A549 (cell line): ENCODE data around the gene ACP3. TPM values are rescaled to one million over a fixed set of nuclear protein-coding genes. Genes with fewer than 3 reads are reported as not detected.
"Not testable (repeated sequence)": the region's sequence is repeated elsewhere in the genome, so short reads cannot be mapped to it uniquely, and the experiment has no call there.

Source experiments
- ATAC-seq, 2 experiments: fragments of 200-7000 bp in 1 of 2; fragments of >200 bp in 1 of 2; cut with Nextera tagmentation in 1 of 2; cut with Tn5 transposase in 1 of 2; 3 replicates each; pipeline versions ENCODE4 v1.8.0 to v1.9.1; 2018 to 2020; ENCODE audit warnings: mild to moderate bottlenecking in 1 of 2, moderate library complexity in 1 of 2
- CTCF ChIA-PET: fragments of 300-600 bp; sonication (Branson Sonifier 250); formaldehyde crosslinking; extraction: SDS; loops from one replicate; lab custom pipeline; 2021; ENCODE audit warnings: antibody characterized with exemption, inconsistent platforms; lab: Yijun Ruan, JAX
- POLR2A ChIA-PET: fragments of 350-600 bp; formaldehyde crosslinking; extraction: SDS; loops from one replicate; lab custom pipeline; 2021; ENCODE audit warnings: antibody characterized with exemption, inconsistent platforms; lab: Yijun Ruan, JAX
- DNase-seq, 2 experiments: peaks; one replicate each; pipeline versions ENCODE4 v3.0.0 to v3.0.0-alpha.2; 2011 to 2016; ENCODE audit warnings: low read depth in 1 of 2, low spot score in 1 of 2
- FAIRE-seq: peaks from 2 replicates; lab custom pipeline; 2011; peaks lifted over from hg19 to GRCh38; lab: Jason Lieb, UNC
- H3K27ac ChIP-seq, 2 experiments: fragments of >200 bp; sonication (Bioruptor Twin); formaldehyde crosslinking; 3 replicates each; pipeline ENCODE4 v1.5.1; 2016 to 2017
- H3K4me1 ChIP-seq: fragments of >200 bp; sonication (Bioruptor Twin); formaldehyde crosslinking; 3 replicates; pipeline ENCODE4 v1.6.1; 2016
- H3K4me2 ChIP-seq: fragments of >200 bp; sonication (Bioruptor Twin); formaldehyde crosslinking; 3 replicates; pipeline ENCODE4 v1.6.1; 2016
- H3K4me3 ChIP-seq: fragments of >200 bp; sonication (Bioruptor Twin); formaldehyde crosslinking; 3 replicates; pipeline ENCODE4 v1.5.1; 2016
- H3K9me3 ChIP-seq: fragments of >200 bp; sonication (Bioruptor Twin); formaldehyde crosslinking; 3 replicates; pipeline ENCODE4 v1.6.1; 2016
- CBX8 ChIP-seq: fragments of 200-600 bp; sonication (generic); IDR thresholded peaks from 2 replicates; pipeline ENCODE4 v1.6.1; 2016
- CEBPB ChIP-seq, 2 experiments: fragments of >200 bp in 1 of 2; sonication (Bioruptor Twin) in 1 of 2; formaldehyde crosslinking in 1 of 2; IDR thresholded peaks; 2 replicates each; pipeline ENCODE4 v1.6.1; 2012 to 2016
- CHD2 ChIP-seq: fragments of 150-350 bp; IDR thresholded peaks from 2 replicates; pipeline ENCODE4 v1.6.1; 2014; ENCODE audit warnings: low read length; ENCODE audit not compliant: partially characterized antibody
- EHF ChIP-seq: fragments of 250-450 bp; sonication (Bioruptor Pico); IDR thresholded peaks from 2 replicates; pipeline ENCODE4 v1.5.0; 2020; ENCODE audit warnings: mild to moderate bottlenecking
- EHMT2 ChIP-seq: fragments of 200-600 bp; sonication (generic); IDR thresholded peaks from 2 replicates; pipeline ENCODE4 v1.6.1; 2016; ENCODE audit warnings: antibody characterized with exemption, low read depth, mild to moderate bottlenecking, moderate library complexity
- FOSB ChIP-seq: fragments of 250-450 bp; sonication (Bioruptor Pico); IDR thresholded peaks from 2 replicates; pipeline ENCODE4 v1.5.0; 2020; ENCODE audit warnings: mild to moderate bottlenecking, moderate library complexity
- FOSL2 ChIP-seq, 2 experiments: fragments of 450-650 bp in 1 of 2; fragments of >200 bp in 1 of 2; sonication (Bioruptor Twin) in 1 of 2; formaldehyde crosslinking; IDR thresholded peaks; 2 replicates each; pipeline versions ENCODE4 v1.5.0 to v1.6.1; 2016 to 2020; ENCODE audit warnings: mild to moderate bottlenecking in 1 of 2, moderate library complexity in 1 of 2
- HOXA7 ChIP-seq: fragments of 250-450 bp; sonication (Bioruptor Pico); IDR thresholded peaks from 2 replicates; pipeline ENCODE4 v1.5.0; 2020; ENCODE audit warnings: mild to moderate bottlenecking, moderate library complexity
- KDM1A ChIP-seq: fragments of 200-600 bp; sonication (generic); IDR thresholded peaks from 2 replicates; pipeline ENCODE4 v1.6.1; 2016; ENCODE audit warnings: low read depth, mild to moderate bottlenecking
- KDM5A ChIP-seq: fragments of 200-600 bp; sonication (generic); IDR thresholded peaks from 2 replicates; pipeline ENCODE4 v1.6.1; 2016; ENCODE audit warnings: antibody characterized with exemption, mild to moderate bottlenecking
- MAZ ChIP-seq: fragments of 150-350 bp; IDR thresholded peaks from 2 replicates; pipeline ENCODE4 v1.6.1; 2014; ENCODE audit warnings: antibody characterized with exemption, low read depth, low read length, borderline replicate concordance
- NR3C1 ChIP-seq: fragments of >200 bp; sonication (Bioruptor Twin); formaldehyde crosslinking; IDR thresholded peaks from 3 replicates; pipeline ENCODE4 v1.6.1; 2017
- PBX3 ChIP-seq: IDR thresholded peaks from 2 replicates; pipeline ENCODE4 v1.6.1; 2012
- PHF8 ChIP-seq: fragments of 200-600 bp; sonication (generic); IDR thresholded peaks from 2 replicates; pipeline ENCODE4 v1.6.1; 2016; ENCODE audit warnings: low read depth, mild to moderate bottlenecking, antibody characterized with exemption, moderate library complexity, borderline replicate concordance
- POLR2A ChIP-seq: IDR thresholded peaks from 2 replicates; pipeline ENCODE4 v1.6.1; 2012; ENCODE audit warnings: mild to moderate bottlenecking, low read length
- POLR2AphosphoS2 ChIP-seq: conservative IDR thresholded peaks from 2 replicates; pipeline ENCODE4 v1.6.1; 2012; ENCODE audit warnings: low read length, improper control_type of control experiment, inconsistent platforms
- RCOR1 ChIP-seq: fragments of 150-350 bp; IDR thresholded peaks from 2 replicates; pipeline ENCODE4 v1.6.1; 2014; ENCODE audit warnings: antibody characterized with exemption, low read length, low read depth
- SREBF2 ChIP-seq: fragments of 450-650 bp; IDR thresholded peaks from 2 replicates; pipeline ENCODE4 v1.6.1; 2014; ENCODE audit warnings: mild to moderate bottlenecking, moderate library complexity
- ZC3H11A ChIP-seq: fragments of 450-650 bp; IDR thresholded peaks from 2 replicates; pipeline ENCODE4 v1.6.1; 2014; ENCODE audit warnings: antibody characterized with exemption, mild to moderate bottlenecking
- ZFP36 ChIP-seq: fragments of 450-650 bp; IDR thresholded peaks from 2 replicates; pipeline ENCODE4 v1.6.1; 2014; ENCODE audit warnings: borderline replicate concordance; ENCODE audit not compliant: partially characterized antibody
- ZSCAN20 ChIP-seq: fragments of 250-450 bp; sonication (Bioruptor Pico); IDR thresholded peaks from 2 replicates; pipeline ENCODE4 v1.8.0; 2022; ENCODE audit warnings: mild to moderate bottlenecking, moderate library complexity
- WGBS: methylation state at CpG from one replicate; pipeline ENCODE4 v1.1.6; 2017; ENCODE audit errors: missing lambda C conversion rate; 5-methylcytosine and 5-hydroxymethylcytosine counted together
- polyA plus RNA-seq, 4 experiments: library from polyadenylated mRNA; depleted of rRNA in 3 of 4; stranded (reverse); fragments of >200 nt; fragmentation: RNase III in 1 of 4; extraction: RNeasy Plus Mini Kit Qiagen cat#74134 plus additional on column Dnase treatment in 1 of 4; gene quantifications; 2 replicates in 3 of 4; 3 replicates in 1 of 4; pipeline ENCODE4 v1.2.3, GENCODE V29; 2011 to 2017
- TF ChIP-seq, protein P1 (sequence below): IDR thresholded peaks from 2 replicates; pipeline ENCODE4 v1.6.1; 2012; ENCODE audit warnings: low read depth, borderline replicate concordance
- TF ChIP-seq, protein P2 (sequence below): IDR thresholded peaks from 2 replicates; pipeline ENCODE4 v1.6.1; 2012
- TF ChIP-seq, protein P3 (sequence below): fragments of >200 bp; sonication (Bioruptor Twin); formaldehyde crosslinking; IDR thresholded peaks from 2 replicates; pipeline ENCODE4 v1.6.1; 2016
- TF ChIP-seq, protein P4 (sequence below): fragments of >200 bp; sonication (Bioruptor Twin); formaldehyde crosslinking; IDR thresholded peaks from 3 replicates; pipeline ENCODE4 v1.6.1; 2016
- TF ChIP-seq, protein P5 (sequence below): fragments of 150-350 bp; IDR thresholded peaks from 2 replicates; pipeline ENCODE4 v1.6.1; 2014; ENCODE audit warnings: low read depth, mild to moderate bottlenecking, low read length

The ACP3 gene
- polyA plus RNA-seq, 2 of the 4 experiments (the other 2 are of a cell fraction): 0.09 to 0.19 TPM

DNA sequence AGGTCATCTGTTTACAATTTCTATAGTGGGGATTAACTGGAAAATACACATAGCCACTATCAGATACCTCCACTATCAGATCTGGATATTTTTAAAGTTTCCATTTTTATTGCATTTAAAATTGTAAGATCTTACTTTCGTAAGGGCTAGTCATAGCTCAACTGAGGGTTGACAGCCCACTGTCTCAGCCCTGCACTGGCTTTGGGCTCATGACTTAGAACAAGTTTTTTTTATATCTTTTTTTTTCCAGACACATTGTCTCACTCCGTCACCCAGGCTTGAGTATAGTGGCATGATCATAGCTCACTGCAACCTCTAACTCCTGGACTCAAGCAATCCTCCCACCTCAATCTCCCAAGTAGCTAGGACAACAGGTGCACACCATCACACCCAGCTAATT, 51.3 kb downstream of the ACP3 start:
- no peaks in the 10 kb centered on the region for H3K9me3 ChIP-seq
- no peak overlapping the region for H3K4me2 ChIP-seq
- no peak overlapping the region for H3K27ac ChIP-seq
- H3K4me3 ChIP-seq: no peak overlapping the region
- ATAC-seq (no peak), DNase-seq (no peak)
- no peaks in the 10 kb centered on the region for H3K4me1 ChIP-seq
- 77% methylated on average over 2 of the region's 2 CpGs for WGBS
- CTCF ChIA-PET: interaction anchor here (1.6 to 3.2 kb wide), 5 partner anchors 11 to 31 kb away, joined by 5 to 11 read pairs (median 5); no protein-coding TSS in a partner anchor
- TF ChIP-seq, protein P1, sequence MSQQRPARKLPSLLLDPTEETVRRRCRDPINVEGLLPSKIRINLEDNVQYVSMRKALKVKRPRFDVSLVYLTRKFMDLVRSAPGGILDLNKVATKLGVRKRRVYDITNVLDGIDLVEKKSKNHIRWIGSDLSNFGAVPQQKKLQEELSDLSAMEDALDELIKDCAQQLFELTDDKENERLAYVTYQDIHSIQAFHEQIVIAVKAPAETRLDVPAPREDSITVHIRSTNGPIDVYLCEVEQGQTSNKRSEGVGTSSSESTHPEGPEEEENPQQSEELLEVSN: no peak
- TF ChIP-seq MAZ (no peak), CEBPB (IDR thresholded peaks at IDR 0.05) (no peak), CHD2 (no peak), SREBF2 (no peak), FOSL2 (IDR thresholded peaks at IDR 0.05) (no peak), FOSL2 (CRISPR knock-in tag; IDR thresholded peaks at IDR 0.05) (no peak), PBX3 (no peak)
- TF ChIP-seq, protein P2, sequence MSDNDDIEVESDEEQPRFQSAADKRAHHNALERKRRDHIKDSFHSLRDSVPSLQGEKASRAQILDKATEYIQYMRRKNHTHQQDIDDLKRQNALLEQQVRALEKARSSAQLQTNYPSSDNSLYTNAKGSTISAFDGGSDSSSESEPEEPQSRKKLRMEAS: no peak
- TF ChIP-seq, protein P3, sequence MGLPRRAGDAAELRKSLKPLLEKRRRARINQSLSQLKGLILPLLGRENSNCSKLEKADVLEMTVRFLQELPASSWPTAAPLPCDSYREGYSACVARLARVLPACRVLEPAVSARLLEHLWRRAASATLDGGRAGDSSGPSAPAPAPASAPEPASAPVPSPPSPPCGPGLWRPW: no peak
- TF ChIP-seq, protein P4, sequence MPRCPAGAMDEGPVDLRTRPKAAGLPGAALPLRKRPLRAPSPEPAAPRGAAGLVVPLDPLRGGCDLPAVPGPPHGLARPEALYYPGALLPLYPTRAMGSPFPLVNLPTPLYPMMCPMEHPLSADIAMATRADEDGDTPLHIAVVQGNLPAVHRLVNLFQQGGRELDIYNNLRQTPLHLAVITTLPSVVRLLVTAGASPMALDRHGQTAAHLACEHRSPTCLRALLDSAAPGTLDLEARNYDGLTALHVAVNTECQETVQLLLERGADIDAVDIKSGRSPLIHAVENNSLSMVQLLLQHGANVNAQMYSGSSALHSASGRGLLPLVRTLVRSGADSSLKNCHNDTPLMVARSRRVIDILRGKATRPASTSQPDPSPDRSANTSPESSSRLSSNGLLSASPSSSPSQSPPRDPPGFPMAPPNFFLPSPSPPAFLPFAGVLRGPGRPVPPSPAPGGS: no peak
- TF ChIP-seq, all 56 proteins: peak for 0
- POLR2A ChIA-PET: no interaction called here
- FAIRE-seq: no peak

DNA sequence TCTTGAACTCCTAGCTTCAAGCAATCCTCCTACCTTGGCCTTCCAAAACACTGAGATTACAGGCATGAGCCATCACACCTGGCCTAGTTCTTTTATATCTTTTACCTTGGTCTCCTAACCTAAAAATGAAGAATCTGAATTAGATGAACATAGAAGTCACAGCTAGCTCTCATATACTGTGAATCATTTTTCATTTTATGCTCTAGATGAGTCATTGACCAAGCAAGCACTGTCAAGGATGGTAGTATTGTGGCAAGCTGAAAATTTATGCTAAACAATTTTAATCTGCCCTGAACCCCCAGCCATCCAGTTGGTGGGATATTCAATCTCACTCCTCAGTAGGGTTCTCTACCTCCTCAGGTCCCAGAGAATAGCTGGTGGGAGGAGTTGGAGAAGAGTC, 51.8 kb downstream of the ACP3 start:
- ChIA-PET CTCF (interaction anchor here (1.6 to 3.2 kb wide), 5 partner anchors 12 to 30 kb away, joined by 5 to 11 read pairs (median 5); no protein-coding TSS in a partner anchor), POLR2A (no interaction called here)
- FAIRE-seq (no peak), ATAC-seq (no peak; a peak in 1 of 6 replicates), DNase-seq (no peak)
- TF ChIP-seq SREBF2 (no peak), PBX3 (no peak), NR3C1 (no peak), ZFP36 (no peak), FOSB (CRISPR knock-in tag) (no peak), POLR2AphosphoS2 (no peak), HOXA7 (CRISPR knock-in tag) (no peak), PHF8 (no peak), EHF (CRISPR knock-in tag) (no peak), RCOR1 (no peak), ZSCAN20 (no peak), KDM1A (no peak), MAZ (no peak), KDM5A (no peak), EHMT2 (no peak), CBX8 (no peak), ZC3H11A (no peak), POLR2A (no peak)
- TF ChIP-seq, protein P5, sequence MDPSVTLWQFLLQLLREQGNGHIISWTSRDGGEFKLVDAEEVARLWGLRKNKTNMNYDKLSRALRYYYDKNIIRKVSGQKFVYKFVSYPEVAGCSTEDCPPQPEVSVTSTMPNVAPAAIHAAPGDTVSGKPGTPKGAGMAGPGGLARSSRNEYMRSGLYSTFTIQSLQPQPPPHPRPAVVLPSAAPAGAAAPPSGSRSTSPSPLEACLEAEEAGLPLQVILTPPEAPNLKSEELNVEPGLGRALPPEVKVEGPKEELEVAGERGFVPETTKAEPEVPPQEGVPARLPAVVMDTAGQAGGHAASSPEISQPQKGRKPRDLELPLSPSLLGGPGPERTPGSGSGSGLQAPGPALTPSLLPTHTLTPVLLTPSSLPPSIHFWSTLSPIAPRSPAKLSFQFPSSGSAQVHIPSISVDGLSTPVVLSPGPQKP: no peak
- TF ChIP-seq, protein P3: no peak
- Histone ChIP-seq H3K4me3 (no peak overlapping the region), H3K4me2 (no peak overlapping the region), H3K27ac (no peak overlapping the region), H3K9me3 (no peaks in the 10 kb centered on the region), H3K4me1 (no peaks in the 10 kb centered on the region)

DNA sequence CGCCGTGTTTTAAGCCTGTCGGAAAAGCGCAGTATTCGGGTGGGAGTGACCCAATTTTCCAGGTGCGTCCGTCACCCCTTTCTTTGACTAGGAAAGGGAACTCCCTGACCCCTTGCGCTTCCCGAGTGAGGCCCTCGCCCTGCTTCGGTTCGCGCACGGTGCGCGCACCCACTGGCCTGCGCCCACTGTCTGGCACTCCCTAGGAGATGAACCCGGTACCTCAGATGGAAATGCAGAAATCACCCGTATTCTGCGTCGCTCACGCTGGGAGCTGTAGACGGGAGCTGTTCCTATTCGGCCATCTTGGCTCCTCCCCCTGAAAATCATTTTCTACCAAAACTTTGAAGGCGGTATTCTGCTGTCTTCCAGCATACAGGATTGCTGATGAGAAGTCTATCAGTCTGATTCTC, 59.7 kb downstream of the ACP3 start:
- DNase-seq, H3K9me3 ChIP-seq, ATAC-seq, H3K27ac ChIP-seq, H3K4me3 ChIP-seq, POLR2A ChIA-PET, FAIRE-seq, H3K4me1 ChIP-seq, H3K4me2 ChIP-seq: not testable (repeated sequence)
- CTCF ChIA-PET: interaction anchor here (1.1 to 1.8 kb wide), 2 partner anchors 22 to 143 kb away, joined by 3 to 6 read pairs; no protein-coding TSS in a partner anchor
- 94% methylated on average over 24 of the region's 25 CpGs for WGBS
